A673 (cell line): ENCODE results near the gene FGFR4. TPM values are rescaled to one million over a fixed set of nuclear protein-coding genes. Genes with fewer than 3 reads are reported as not detected.

ENCODE experiments used
- BruUV-seq: library from RNA; stranded (reverse); fragments of 400-500 nt; replicated peaks from 2 replicates; lab custom pipeline; 2021; lab: Mats Ljungman, UMichigan
- CTCF ChIA-PET: fragments of 300-600 bp; sonication (Branson Sonifier 250); formaldehyde crosslinking; loops from one replicate; lab custom pipeline; 2022; ENCODE audit warnings: antibody characterized with exemption; lab: Charles Lee
- POLR2A ChIA-PET: fragments of 300-600 bp; sonication (Branson Sonifier 250); formaldehyde crosslinking; loops from one replicate; lab custom pipeline; 2022; ENCODE audit warnings: antibody characterized with exemption; ENCODE audit not compliant: low non-redundant PET; lab: Charles Lee
- DNase-seq: peaks from one replicate; pipeline ENCODE4 v3.0.0-alpha.2; 2015; ENCODE audit warnings: low spot score
- H3K27ac ChIP-seq: fragments of 200-600 bp; sonication (generic); 2 replicates; pipeline ENCODE4 v1.5.1; 2016; ENCODE audit warnings: mixed run types, low read depth, mild to moderate bottlenecking, mixed read lengths, antibody characterized with exemption, low read length; ENCODE audit not compliant: poor library complexity, severe bottlenecking
- H3K27me3 ChIP-seq: fragments of 200-600 bp; sonication (generic); replicated peaks from 2 replicates; pipeline ENCODE4 v1.6.1; 2017; ENCODE audit warnings: mixed run types, low read depth, mild to moderate bottlenecking, mixed read lengths, antibody characterized with exemption, low read length; ENCODE audit not compliant: insufficient read depth, poor library complexity
- H3K36me3 ChIP-seq: fragments of 200-600 bp; sonication (generic); 2 replicates; pipeline ENCODE4 v1.6.1; 2016; ENCODE audit warnings: mixed run types, mild to moderate bottlenecking, mixed read lengths, antibody characterized with exemption, low read length; ENCODE audit not compliant: insufficient read depth, poor library complexity, severe bottlenecking
- H3K4me1 ChIP-seq: fragments of 200-600 bp; sonication (generic); 2 replicates; pipeline ENCODE4 v1.6.1; 2017; ENCODE audit warnings: mixed run types, mild to moderate bottlenecking, mixed read lengths, antibody characterized with exemption, low read length; ENCODE audit not compliant: insufficient read depth, poor library complexity, severe bottlenecking
- H3K4me3 ChIP-seq: fragments of 200-600 bp; sonication (generic); 2 replicates; pipeline ENCODE4 v1.5.1; 2016; ENCODE audit warnings: low read depth, mixed run types, mild to moderate bottlenecking, mixed read lengths, low read length; ENCODE audit not compliant: poor library complexity, severe bottlenecking
- H3K9me3 ChIP-seq: fragments of 200-600 bp; sonication (generic); 2 replicates; pipeline ENCODE4 v1.6.1; 2016; ENCODE audit warnings: mixed run types, low read depth, mild to moderate bottlenecking, mixed read lengths, antibody characterized with exemption, low read length; ENCODE audit not compliant: poor library complexity, severe bottlenecking
- EZH2 ChIP-seq: fragments of 200-600 bp; sonication (generic); IDR thresholded peaks from 2 replicates; pipeline ENCODE4 v1.6.1; 2017; ENCODE audit warnings: borderline replicate concordance, low read depth, mild to moderate bottlenecking, mixed read lengths, antibody characterized with exemption, low read length; ENCODE audit not compliant: poor library complexity, severe bottlenecking
- intact Hi-C: fragments of 100-400 bp; cut with micrococcal nuclease; formaldehyde crosslinking; loops from one replicate; pipeline ENCODE4 v1.10.0; 2022; ENCODE audit not compliant: unreplicated experiment
- total RNA-seq: library from RNA; stranded (reverse); gene quantifications from 2 replicates; pipeline ENCODE4 v1.2.3, GENCODE V29; 2021
- TF ChIP-seq, protein P1 (sequence below): fragments of 300-800, 200-600 bp; sonication (generic); conservative IDR thresholded peaks from 2 replicates; pipeline ENCODE4 v1.5.1; 2017; ENCODE audit warnings: low read depth, mild to moderate bottlenecking, antibody characterized with exemption, low read length, moderate library complexity, mixed read lengths

The FGFR4 gene
- total RNA-seq, 1 experiment from 2014 or later: 17.2 TPM

DNA sequence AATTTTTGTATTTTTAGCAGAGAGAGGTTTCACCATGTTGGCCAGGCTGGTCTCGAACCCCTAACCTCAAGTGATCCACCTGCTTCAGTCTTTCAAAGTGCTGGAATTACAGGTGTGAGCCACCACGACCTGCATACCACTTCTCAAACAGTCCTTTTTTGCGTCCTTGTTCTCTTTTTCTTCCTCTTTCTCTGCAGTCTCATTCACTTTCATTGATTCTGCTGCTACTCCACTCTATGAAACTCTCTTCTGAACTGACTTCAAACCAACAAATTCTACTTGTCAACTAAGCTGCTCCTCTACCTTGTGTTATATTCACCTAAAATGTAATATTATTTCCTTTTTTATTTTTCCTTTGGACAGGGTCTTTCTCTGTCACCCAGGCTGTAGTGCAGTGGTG, 54.8 kb downstream of the FGFR4 start:
- Histone ChIP-seq H3K27me3 (no peaks in the 10 kb centered on the region), H3K9me3 (no peaks in the 10 kb centered on the region), H3K4me1 (peaks cover 9% of the 10 kb centered on the region), H3K36me3 (peaks cover 67% of the 10 kb centered on the region), H3K4me3 (no peak overlapping the region), H3K27ac (no peak overlapping the region)
- POLR2A ChIA-PET: interaction anchor here (0.6 kb wide), 1 partner anchor 143 kb away, joined by 3 read pairs; no protein-coding TSS in a partner anchor
- no TSS peak for BruUV-seq
- no peak for TF ChIP-seq EZH2
- TF ChIP-seq, protein P1, sequence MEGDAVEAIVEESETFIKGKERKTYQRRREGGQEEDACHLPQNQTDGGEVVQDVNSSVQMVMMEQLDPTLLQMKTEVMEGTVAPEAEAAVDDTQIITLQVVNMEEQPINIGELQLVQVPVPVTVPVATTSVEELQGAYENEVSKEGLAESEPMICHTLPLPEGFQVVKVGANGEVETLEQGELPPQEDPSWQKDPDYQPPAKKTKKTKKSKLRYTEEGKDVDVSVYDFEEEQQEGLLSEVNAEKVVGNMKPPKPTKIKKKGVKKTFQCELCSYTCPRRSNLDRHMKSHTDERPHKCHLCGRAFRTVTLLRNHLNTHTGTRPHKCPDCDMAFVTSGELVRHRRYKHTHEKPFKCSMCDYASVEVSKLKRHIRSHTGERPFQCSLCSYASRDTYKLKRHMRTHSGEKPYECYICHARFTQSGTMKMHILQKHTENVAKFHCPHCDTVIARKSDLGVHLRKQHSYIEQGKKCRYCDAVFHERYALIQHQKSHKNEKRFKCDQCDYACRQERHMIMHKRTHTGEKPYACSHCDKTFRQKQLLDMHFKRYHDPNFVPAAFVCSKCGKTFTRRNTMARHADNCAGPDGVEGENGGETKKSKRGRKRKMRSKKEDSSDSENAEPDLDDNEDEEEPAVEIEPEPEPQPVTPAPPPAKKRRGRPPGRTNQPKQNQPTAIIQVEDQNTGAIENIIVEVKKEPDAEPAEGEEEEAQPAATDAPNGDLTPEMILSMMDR: no peak
- CTCF ChIA-PET: no interaction called here
- intact Hi-C loops: no loop called here
- DNase-seq: no peak

DNA sequence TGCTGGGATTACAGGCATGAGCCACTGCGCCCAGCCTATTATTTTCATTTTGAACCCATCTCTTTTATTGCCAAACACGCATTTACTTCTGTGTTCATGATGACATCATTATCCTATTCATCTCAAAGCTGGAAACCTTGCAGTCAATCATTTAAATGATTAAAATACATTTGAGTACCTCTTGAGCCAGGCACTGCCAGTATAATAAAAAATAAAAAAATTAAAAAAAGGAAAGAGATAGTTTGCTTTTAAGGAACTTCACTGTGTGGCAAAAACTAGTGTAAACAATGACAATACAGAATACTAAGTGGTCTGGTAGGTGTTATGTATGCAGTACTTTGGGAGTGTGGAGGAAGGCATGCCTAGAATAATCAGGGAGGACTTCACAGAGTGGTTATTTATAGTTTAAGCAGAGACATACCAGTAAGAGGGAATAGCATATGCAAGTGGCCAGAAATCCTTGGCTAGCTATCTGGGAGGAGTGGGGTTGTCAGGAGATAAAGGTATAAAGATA, 55.4 kb downstream of the FGFR4 start:
- Histone ChIP-seq H3K36me3 (peaks cover 64% of the 10 kb centered on the region), H3K9me3 (no peaks in the 10 kb centered on the region), H3K4me1 (peaks cover 2% of the 10 kb centered on the region), H3K4me3 (no peak overlapping the region), H3K27ac (no peak overlapping the region), H3K27me3 (no peaks in the 10 kb centered on the region)
- intact Hi-C loops: no loop called here
- CTCF ChIA-PET: no interaction called here
- POLR2A ChIA-PET: no interaction called here
- no peak for TF ChIP-seq EZH2
- TF ChIP-seq, protein P1: no peak
- no peak for DNase-seq
- no TSS peak for BruUV-seq

DNA sequence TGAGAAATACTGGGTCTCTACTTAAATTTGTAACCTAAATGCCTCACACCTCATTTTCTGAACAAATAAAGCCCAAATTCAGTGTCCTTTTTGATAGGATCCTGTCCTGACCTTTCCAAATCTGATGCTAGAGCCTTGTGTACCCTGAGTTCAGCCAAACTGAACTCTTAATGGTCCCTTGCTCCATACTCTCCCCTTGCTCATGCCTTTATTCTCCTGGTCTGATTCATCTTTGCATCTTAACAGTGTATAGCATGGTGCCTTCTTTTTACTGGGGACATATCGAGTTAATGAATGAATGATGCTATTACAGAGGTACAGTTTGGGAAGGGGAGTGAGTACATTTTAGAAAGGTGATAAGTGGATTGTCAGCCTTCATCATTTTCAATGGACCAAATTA, 56.1 kb downstream of the FGFR4 start:
- H3K36me3 ChIP-seq: peaks cover 63% of the 10 kb centered on the region
- H3K27me3 ChIP-seq: no peaks in the 10 kb centered on the region
- ChIA-PET POLR2A (no interaction called here), CTCF (no interaction called here)
- no peaks in the 10 kb centered on the region for H3K9me3 ChIP-seq
- H3K27ac ChIP-seq: no peak overlapping the region
- DNase-seq: no peak
- no peaks in the 10 kb centered on the region for H3K4me1 ChIP-seq
- intact Hi-C loops: no loop called here
- TF ChIP-seq, protein P1: no peak
- TF ChIP-seq EZH2: no peak
- BruUV-seq: no TSS peak
- H3K4me3 ChIP-seq: no peak overlapping the region
